ENCODE results near the gene BBS4.

Gene BBS4

DNA sequence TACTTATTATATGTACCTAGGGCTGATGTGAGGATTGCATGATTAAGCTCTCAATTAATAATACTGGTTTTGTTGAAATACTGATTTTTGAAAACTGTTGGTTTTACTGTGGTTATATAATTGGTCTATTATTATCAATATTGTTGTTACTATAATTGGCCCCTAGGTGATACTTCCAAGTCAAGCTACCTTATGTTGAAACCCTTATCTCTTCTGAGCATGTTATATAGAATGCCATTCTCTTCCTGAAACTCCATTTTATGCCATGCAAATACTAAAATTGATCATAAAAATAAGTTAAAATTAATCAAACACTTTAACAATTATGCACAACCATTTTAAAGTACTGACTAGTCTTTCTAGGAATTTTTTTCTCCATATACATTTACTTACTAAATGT lies 46.1 kb downstream of the BBS4 start:
- DNase-seq (ENCODE audit: extremely low spot score): no peak
- ChIA-PET CTCF (interaction anchor here (4.6 kb wide), 1 partner anchor 10 kb away, joined by 15 read pairs; no protein-coding TSS in a partner anchor), POLR2A (interaction anchor here (1.2 to 1.4 kb wide), 2 partner anchors 10 to 46 kb away, joined by 3 to 4 read pairs; partner anchors contain the start of genes BBS4 and HIGD2B)
- TF ChIP-seq TARDBP (IDR thresholded peaks at IDR 0.05) (no peak), CTBP1 (IDR thresholded peaks at IDR 0.05; ENCODE audit: borderline replicate concordance) (no peak), BHLHE40 (IDR thresholded peaks at IDR 0.05; ENCODE audit: borderline replicate concordance) (no peak), NFRKB (IDR thresholded peaks at IDR 0.05) (no peak), HDGF (IDR thresholded peaks at IDR 0.05; ENCODE audit: borderline replicate concordance) (no peak), ZNF384 (IDR thresholded peaks at IDR 0.05) (no peak), ARNT (IDR thresholded peaks at IDR 0.05) (no peak), L3MBTL2 (conservative IDR thresholded peaks at IDR 0.05) (no peak)

DNA sequence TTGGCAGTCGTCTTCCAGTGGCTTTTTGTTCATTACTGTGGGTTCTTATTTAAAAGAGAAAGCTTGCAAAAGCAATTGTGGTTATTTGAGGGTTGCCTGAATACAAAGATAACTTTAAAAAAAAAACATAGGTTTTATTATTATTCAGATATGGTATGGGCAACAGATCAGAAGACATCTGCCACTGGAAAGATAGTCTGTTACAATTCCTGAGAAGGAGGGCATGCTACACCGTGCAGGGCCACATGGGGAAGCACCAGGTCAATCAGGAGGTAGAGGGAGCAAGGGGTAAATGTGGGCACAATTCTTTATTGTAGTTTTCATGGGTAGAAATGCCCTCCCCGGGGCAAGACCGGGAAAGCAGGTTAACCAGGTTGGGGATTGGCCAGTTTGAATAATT lies 46.5 kb downstream of the BBS4 start:
- CTCF ChIA-PET: interaction anchor here (4.6 kb wide), 1 partner anchor 10 kb away, joined by 15 read pairs; no protein-coding TSS in a partner anchor
- POLR2A ChIA-PET: interaction anchor here (1.2 to 1.4 kb wide), 2 partner anchors 11 to 46 kb away, joined by 3 to 4 read pairs; partner anchors contain the start of genes BBS4 and HIGD2B
- TF ChIP-seq TARDBP (IDR thresholded peaks at IDR 0.05) (no peak), SUZ12 (IDR thresholded peaks at IDR 0.05) (no peak), BHLHE40 (IDR thresholded peaks at IDR 0.05; ENCODE audit: borderline replicate concordance) (no peak), HDGF (IDR thresholded peaks at IDR 0.05; ENCODE audit: borderline replicate concordance) (no peak), CTBP1 (IDR thresholded peaks at IDR 0.05; ENCODE audit: borderline replicate concordance) (no peak), FOXM1 (IDR thresholded peaks at IDR 0.05; ENCODE audit: borderline replicate concordance) (no peak), ELF4 (IDR thresholded peaks at IDR 0.05) (no peak), LEF1 (IDR thresholded peaks at IDR 0.05; ENCODE audit: borderline replicate concordance) (no peak), ZNF384 (IDR thresholded peaks at IDR 0.05) (no peak), FOXA1 (IDR thresholded peaks at IDR 0.05) (no peak), ARNT (IDR thresholded peaks at IDR 0.05) (no peak), PKNOX1 (IDR thresholded peaks at IDR 0.05) (no peak)
- no peak for DNase-seq (ENCODE audit: extremely low spot score)

GRCh38 chr15:72733941-72734738 lies 48.1 kb downstream of the BBS4 start:
- CTCF ChIA-PET: interaction anchor here (0.6 to 4.6 kb wide), 2 partner anchors 12 to 235 kb away, joined by 5 to 15 read pairs; no protein-coding TSS in a partner anchor
- POLR2A ChIA-PET: no interaction called here
- DNase-seq (ENCODE audit: extremely low spot score): no peak
- TF ChIP-seq PKNOX1 (IDR thresholded peaks at IDR 0.05) (no peak), ZNF384 (IDR thresholded peaks at IDR 0.05) (no peak), NFRKB (IDR thresholded peaks at IDR 0.05) (no peak), CTBP1 (IDR thresholded peaks at IDR 0.05; ENCODE audit: borderline replicate concordance) (no peak), HDGF (IDR thresholded peaks at IDR 0.05; ENCODE audit: borderline replicate concordance) (no peak), ELF4 (IDR thresholded peaks at IDR 0.05) (no peak), LEF1 (IDR thresholded peaks at IDR 0.05; ENCODE audit: borderline replicate concordance) (no peak), SUZ12 (IDR thresholded peaks at IDR 0.05) (no peak), BHLHE40 (IDR thresholded peaks at IDR 0.05; ENCODE audit: borderline replicate concordance) (no peak), TARDBP (IDR thresholded peaks at IDR 0.05) (no peak)

DNA sequence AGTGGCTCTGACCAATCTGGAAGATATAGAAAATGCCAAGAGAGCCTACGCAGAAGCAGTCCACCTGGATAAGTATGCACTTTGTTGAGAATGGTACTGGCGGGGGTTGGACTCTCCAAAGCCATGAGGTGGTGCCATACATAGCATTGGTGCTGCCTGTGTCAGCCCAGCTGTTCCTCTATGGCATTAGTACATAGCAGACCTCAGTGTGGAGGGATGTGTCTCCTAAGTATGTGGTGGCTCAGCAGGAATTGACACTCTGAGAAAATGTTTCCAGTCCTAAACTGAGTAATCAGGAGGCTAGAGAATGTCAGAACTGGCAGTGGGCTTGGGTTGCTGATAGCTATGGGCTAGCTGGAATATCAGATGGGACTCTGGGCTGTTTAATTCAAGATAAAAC lies 49.1 kb downstream of the BBS4 start:
- TF ChIP-seq ELF4 (IDR thresholded peaks at IDR 0.05): no peak
- TF ChIP-seq BHLHE40 (IDR thresholded peaks at IDR 0.05; ENCODE audit: borderline replicate concordance): no peak
- no peak for TF ChIP-seq LEF1 (IDR thresholded peaks at IDR 0.05; ENCODE audit: borderline replicate concordance)
- no peak for TF ChIP-seq TARDBP (IDR thresholded peaks at IDR 0.05)
- POLR2A ChIA-PET: no interaction called here
- CTCF ChIA-PET: interaction anchor here (1.1 kb wide), 1 partner anchor 34 kb away, joined by 4 read pairs; no protein-coding TSS in a partner anchor
- DNase-seq (ENCODE audit: extremely low spot score): no peak

- CTCF ChIA-PET: interaction anchor here (1.1 kb wide), 1 partner anchor 15 kb away, joined by 4 read pairs; no protein-coding TSS in a partner anchor
- POLR2A ChIA-PET: no interaction called here
- no peak for DNase-seq (ENCODE audit: extremely low spot score)
- TF ChIP-seq BHLHE40 (IDR thresholded peaks at IDR 0.05; ENCODE audit: borderline replicate concordance) (no peak), FOXK2 (IDR thresholded peaks at IDR 0.05) (no peak)
These were observed 51.1 kb downstream of the BBS4 start for GRCh38 chr15:72737061-72737460.

GRCh38 chr15:72737723-72738122 lies 51.7 kb downstream of the BBS4 start:
- CTCF ChIA-PET: no interaction called here
- DNase-seq (ENCODE audit: extremely low spot score): no peak
- TF ChIP-seq BHLHE40 (IDR thresholded peaks at IDR 0.05; ENCODE audit: borderline replicate concordance): no peak
- no peak for TF ChIP-seq LEF1 (IDR thresholded peaks at IDR 0.05; ENCODE audit: borderline replicate concordance)
- no peak for TF ChIP-seq TARDBP (IDR thresholded peaks at IDR 0.05)
- no peak for TF ChIP-seq SP1 (IDR thresholded peaks at IDR 0.05)
- TF ChIP-seq CTBP1 (IDR thresholded peaks at IDR 0.05; ENCODE audit: borderline replicate concordance): no peak
- no peak for TF ChIP-seq FOXK2 (IDR thresholded peaks at IDR 0.05)
- no peak for TF ChIP-seq SUZ12 (IDR thresholded peaks at IDR 0.05)
- POLR2A ChIA-PET: no interaction called here

GRCh38 chr15:72740219-72740618 lies 54.2 kb downstream of the BBS4 start:
- POLR2A ChIA-PET: no interaction called here
- CTCF ChIA-PET: no interaction called here
- DNase-seq (ENCODE audit: extremely low spot score): no peak
- TF ChIP-seq BHLHE40 (IDR thresholded peaks at IDR 0.05; ENCODE audit: borderline replicate concordance) (no peak), ELF4 (IDR thresholded peaks at IDR 0.05) (no peak), L3MBTL2 (conservative IDR thresholded peaks at IDR 0.05) (no peak), NFRKB (IDR thresholded peaks at IDR 0.05) (no peak), FOXK2 (IDR thresholded peaks at IDR 0.05) (no peak), FOXM1 (IDR thresholded peaks at IDR 0.05; ENCODE audit: borderline replicate concordance) (no peak), SUZ12 (IDR thresholded peaks at IDR 0.05) (no peak)
